ENCODE results near the gene GGACT. TPM values are rescaled to one million over a fixed set of nuclear protein-coding genes. Genes with fewer than 3 reads are reported as not detected.

The GGACT gene
- total RNA-seq, 1 donor from 2014 or later: 1.3 TPM

DNA sequence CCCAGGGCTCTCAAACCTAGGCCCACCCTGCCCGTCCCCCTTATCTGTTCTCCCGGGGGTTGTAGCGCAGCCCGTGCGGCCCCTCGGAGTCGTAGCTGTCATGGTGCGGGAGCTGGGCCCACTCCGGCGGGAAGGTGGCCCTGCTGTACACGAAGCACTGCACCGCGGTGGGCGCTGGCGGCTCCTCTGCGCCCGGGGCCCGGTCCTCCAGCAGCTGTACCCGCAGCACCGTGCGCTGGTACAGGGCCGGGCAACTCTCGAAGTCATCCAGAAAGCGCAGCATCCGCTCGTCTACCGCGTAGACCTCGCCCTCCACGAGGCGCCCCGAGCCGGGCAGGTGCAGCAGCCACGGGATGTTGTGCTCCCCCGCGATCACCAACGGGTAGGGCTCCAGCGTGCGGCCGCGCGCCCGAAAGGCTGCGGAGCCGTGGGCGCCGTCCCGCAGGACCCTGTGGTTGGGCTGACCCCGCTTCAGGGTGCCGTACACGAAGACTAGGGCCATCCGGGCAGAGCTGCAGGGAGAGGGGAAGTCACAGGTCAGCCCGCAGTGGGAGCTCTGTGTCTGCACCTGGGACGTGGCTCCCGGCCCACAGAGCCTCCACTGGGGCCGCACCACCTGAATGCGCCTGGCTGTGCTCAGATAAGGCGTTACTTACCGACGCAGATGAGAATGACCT, 56.4 kb downstream of the GGACT start:
- peaks cover 10% of the 10 kb centered on the region for H3F3A ChIP-seq (ENCODE audit: low read depth)
- H3K36me3 ChIP-seq: no peaks in the 10 kb centered on the region
- peaks cover 3% of the 10 kb centered on the region for H3K27me3 Mint-ChIP-seq (ENCODE audit: insufficient read depth, low read depth)
- no peak overlapping the region for H3K4me2 ChIP-seq
- no peak overlapping the region for H3K9ac ChIP-seq
- H3K27ac ChIP-seq: no peak overlapping the region
- H2AFZ ChIP-seq (replicated peaks): no peak overlapping the region
- H3K4me1 ChIP-seq: peaks cover 16% of the 10 kb centered on the region
- H3K36me3 Mint-ChIP-seq: peaks cover 25% of the 10 kb centered on the region
- H3K27me3 ChIP-seq: no peaks in the 10 kb centered on the region
- peaks cover 20% of the 10 kb centered on the region for H3K4me1 Mint-ChIP-seq
- H4K20me1 ChIP-seq (ENCODE audit: low read depth): no peaks in the 10 kb centered on the region
- no peak overlapping the region for H3K4me3 ChIP-seq
- no peaks in the 10 kb centered on the region for H3K9me3 ChIP-seq (ENCODE audit: low read depth)
- no peak for DNase-seq (ENCODE audit: low spot score)
- H3K27ac Mint-ChIP-seq: no peak overlapping the region
- no peak overlapping the region for H3K4me3 Mint-ChIP-seq
- no peak for TF ChIP-seq EZH2phosphoT487 (IDR thresholded peaks at IDR 0.05)
- TF ChIP-seq, protein P1, sequence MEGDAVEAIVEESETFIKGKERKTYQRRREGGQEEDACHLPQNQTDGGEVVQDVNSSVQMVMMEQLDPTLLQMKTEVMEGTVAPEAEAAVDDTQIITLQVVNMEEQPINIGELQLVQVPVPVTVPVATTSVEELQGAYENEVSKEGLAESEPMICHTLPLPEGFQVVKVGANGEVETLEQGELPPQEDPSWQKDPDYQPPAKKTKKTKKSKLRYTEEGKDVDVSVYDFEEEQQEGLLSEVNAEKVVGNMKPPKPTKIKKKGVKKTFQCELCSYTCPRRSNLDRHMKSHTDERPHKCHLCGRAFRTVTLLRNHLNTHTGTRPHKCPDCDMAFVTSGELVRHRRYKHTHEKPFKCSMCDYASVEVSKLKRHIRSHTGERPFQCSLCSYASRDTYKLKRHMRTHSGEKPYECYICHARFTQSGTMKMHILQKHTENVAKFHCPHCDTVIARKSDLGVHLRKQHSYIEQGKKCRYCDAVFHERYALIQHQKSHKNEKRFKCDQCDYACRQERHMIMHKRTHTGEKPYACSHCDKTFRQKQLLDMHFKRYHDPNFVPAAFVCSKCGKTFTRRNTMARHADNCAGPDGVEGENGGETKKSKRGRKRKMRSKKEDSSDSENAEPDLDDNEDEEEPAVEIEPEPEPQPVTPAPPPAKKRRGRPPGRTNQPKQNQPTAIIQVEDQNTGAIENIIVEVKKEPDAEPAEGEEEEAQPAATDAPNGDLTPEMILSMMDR (IDR thresholded peaks at IDR 0.05): no peak
- no peak for TF ChIP-seq EZH2 (IDR thresholded peaks at IDR 0.05)
- H3K9me3 Mint-ChIP-seq: peaks cover 2% of the 10 kb centered on the region
- no peaks in the 10 kb centered on the region for H3K79me2 ChIP-seq (ENCODE audit: low read depth)

DNA sequence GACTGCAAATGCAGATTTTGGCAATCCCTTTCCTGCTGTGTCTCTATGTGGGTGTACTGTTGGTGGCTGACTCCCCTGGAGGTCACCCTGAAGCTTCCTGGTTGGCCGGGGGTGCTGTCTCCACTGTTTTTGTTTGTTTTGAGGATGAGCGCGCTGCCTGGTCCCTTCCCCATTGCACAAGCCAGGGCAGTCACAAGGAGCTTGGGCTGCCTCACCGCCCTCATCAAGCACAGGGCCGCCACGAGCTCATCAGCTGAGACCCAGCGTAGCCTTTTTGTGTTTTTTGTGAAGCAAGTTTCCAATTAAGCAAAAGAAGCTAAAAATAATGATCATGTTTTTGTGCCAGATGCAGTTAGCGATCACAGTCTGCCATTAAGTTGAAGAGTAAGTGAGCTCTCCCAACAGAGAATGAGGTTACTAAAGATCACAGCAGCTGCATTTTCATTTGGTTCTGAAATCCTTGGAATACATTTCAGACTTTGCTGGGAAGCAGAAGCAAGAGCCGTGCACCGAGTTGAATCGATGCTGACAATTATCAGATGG, 57.8 kb downstream of the GGACT start:
- Histone ChIP-seq H3K9ac (no peak overlapping the region), H3K4me3 (no peak overlapping the region), H3K79me2 (ENCODE audit: low read depth) (no peaks in the 10 kb centered on the region), H3K4me2 (peak overlapping the region; percentile 50), H3K27me3 (no peaks in the 10 kb centered on the region), H3K36me3 (no peaks in the 10 kb centered on the region), H3K4me1 (peaks cover 21% of the 10 kb centered on the region), H3K9me3 (ENCODE audit: low read depth) (no peaks in the 10 kb centered on the region), H2AFZ (replicated peaks) (no peak overlapping the region), H3K27ac (no peak overlapping the region), H3F3A (ENCODE audit: low read depth) (peaks cover 10% of the 10 kb centered on the region), H4K20me1 (ENCODE audit: low read depth) (no peaks in the 10 kb centered on the region)
- Mint-ChIP-seq H3K4me3 (no peak overlapping the region), H3K9me3 (peaks cover 2% of the 10 kb centered on the region), H3K27ac (peak overlapping the region; percentile 65), H3K4me1 (peaks cover 26% of the 10 kb centered on the region), H3K36me3 (peaks cover 24% of the 10 kb centered on the region), H3K27me3 (ENCODE audit: insufficient read depth, low read depth) (peaks cover 4% of the 10 kb centered on the region)
- TF ChIP-seq, protein P1 (IDR thresholded peaks at IDR 0.05): no peak
- TF ChIP-seq EZH2phosphoT487 (IDR thresholded peaks at IDR 0.05): no peak
- no peak for TF ChIP-seq EZH2 (IDR thresholded peaks at IDR 0.05)
- no peak for DNase-seq (ENCODE audit: low spot score)

DNA sequence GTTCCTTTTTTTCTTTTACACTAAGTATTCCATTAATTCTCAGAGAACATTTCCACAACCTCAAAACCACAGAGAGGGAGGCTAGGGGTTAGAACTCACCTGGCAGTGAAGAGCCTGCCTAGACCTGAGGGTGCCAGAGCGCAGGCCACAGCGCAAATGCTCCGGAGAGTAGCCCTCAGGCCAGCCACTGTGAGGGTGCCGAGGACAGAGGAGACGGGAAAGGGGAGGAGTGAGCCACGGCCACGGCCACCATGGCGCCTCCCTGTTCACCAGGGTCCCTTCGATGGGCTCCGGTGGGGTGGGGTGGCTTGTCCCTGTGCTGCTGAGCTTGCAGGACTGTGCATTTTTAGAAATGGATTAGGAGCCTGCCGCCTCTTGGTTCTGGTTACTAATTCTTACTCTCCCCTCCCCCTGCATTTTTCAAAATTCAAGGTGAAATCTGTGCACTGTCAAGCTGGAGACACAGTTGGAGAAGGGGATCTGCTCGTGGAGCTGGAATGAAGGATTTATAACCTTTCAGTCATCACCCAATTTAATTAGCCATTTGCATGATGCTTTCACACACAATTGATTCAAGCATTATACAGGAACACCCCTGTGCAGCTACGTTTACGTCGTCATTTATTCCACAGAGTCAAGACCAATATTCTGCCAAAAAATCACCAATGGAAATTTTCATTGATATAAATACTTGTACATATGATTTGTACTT, 58.8 kb downstream of the GGACT start:
- TF ChIP-seq, protein P1 (IDR thresholded peaks at IDR 0.05): no peak
- TF ChIP-seq EZH2phosphoT487 (IDR thresholded peaks at IDR 0.05) (no peak), EZH2 (IDR thresholded peaks at IDR 0.05) (no peak)
- H3K27ac Mint-ChIP-seq: peak overlapping the region; percentile 63
- H3K4me1 Mint-ChIP-seq: peaks cover 35% of the 10 kb centered on the region
- Histone ChIP-seq H3K36me3 (no peaks in the 10 kb centered on the region), H3K79me2 (ENCODE audit: low read depth) (no peaks in the 10 kb centered on the region), H4K20me1 (ENCODE audit: low read depth) (no peaks in the 10 kb centered on the region), H3K9ac (no peak overlapping the region), H2AFZ (replicated peaks) (no peak overlapping the region), H3K4me1 (peaks cover 21% of the 10 kb centered on the region), H3K4me3 (no peak overlapping the region), H3K9me3 (ENCODE audit: low read depth) (no peaks in the 10 kb centered on the region), H3F3A (ENCODE audit: low read depth) (peaks cover 10% of the 10 kb centered on the region), H3K27ac (no peak overlapping the region), H3K27me3 (no peaks in the 10 kb centered on the region), H3K4me2 (no peak overlapping the region)
- no peak for DNase-seq (ENCODE audit: low spot score)
- no peak overlapping the region for H3K4me3 Mint-ChIP-seq
- peaks cover 2% of the 10 kb centered on the region for H3K9me3 Mint-ChIP-seq
- peaks cover 6% of the 10 kb centered on the region for H3K27me3 Mint-ChIP-seq (ENCODE audit: insufficient read depth, low read depth)
- H3K36me3 Mint-ChIP-seq: peaks cover 24% of the 10 kb centered on the region

Data from neural progenitor cell (in vitro differentiated cells).